ENCODE data around the gene LRRC3. TPM values are rescaled to one million over a fixed set of nuclear protein-coding genes. Genes with fewer than 3 reads are reported as not detected.

The LRRC3 gene
- polyA plus RNA-seq, 3 donors = 0.81 to 2.4 (median 2.1) TPM

DNA sequence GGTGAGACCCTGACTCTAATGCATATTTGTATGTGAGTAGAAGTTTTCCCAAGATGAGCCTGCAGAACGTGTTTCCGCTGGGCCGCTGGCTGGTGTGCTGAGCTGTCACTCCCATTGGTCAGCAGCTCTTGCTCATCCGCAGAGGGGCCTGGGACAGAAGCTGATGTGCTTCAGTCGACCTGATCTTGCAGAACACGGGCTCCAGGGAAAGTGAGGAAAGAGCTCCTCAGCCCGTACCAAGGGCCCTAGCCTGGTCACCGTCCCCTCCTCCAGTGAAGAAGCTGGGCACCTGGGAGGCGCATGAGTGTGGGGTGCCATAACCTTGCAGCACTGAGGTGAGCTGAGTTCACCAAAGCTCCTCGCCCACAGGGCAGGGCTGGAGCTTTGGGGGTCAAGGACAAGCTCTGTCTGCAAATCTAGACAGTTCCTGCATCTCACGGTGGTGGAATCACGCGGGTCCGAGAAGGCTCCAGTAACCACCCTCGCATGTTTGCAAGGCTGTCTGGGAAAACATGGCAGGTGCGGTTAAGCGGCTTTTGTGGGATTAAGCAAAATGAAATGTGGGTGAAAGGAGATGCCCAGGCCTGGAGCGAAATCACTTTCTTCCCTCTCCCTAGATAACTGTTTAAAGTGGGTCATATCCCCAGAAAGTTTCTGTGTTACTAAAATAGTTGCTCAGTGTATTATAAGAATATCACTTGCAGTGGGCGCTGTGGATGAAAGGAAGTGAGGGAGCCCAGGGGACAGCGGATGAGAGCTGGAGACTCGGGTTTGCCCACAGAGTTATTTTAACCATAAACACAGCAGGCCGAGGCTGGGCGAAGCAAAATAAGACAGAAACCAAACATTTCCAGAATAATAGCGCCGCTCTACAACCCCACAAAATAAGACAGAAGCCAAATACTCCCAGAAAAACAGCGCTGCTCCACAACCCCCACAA is 33.1 kb upstream of the LRRC3 start:
- whole genome bisulfite sequencing, 3 donors = 77 to 88% (median 83%) methylated on average over 25 of the region's 26 CpGs
- H3K27ac ChIP-seq (ENCODE audit: low read depth, low read length) = no peak overlapping the region

DNA sequence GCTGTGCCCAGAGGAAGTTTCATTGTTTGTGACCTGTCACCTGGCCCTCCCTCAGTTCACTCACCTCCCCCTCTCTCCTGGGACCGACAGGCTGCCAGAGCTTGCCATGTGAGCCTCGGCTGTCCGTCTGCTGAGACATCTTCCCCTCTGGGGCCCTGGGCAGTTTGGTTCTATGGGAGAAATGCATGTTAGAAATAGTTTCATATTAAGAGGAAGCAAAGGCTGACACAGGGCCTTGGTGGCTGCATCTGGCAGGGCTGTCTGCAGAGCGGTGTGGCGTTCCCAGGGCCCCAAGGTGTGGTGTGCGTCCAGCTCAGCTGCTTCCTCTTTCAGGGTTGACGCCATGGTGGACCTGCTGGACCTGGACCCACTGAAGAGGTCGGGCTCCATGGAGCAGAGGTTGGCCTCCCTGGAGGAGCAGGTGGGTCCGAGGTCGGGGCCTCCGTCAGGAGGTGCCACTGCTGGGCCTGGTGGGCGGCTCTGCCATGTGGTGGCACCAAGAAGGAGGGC is 31.9 kb upstream of the LRRC3 start:
- 64 to 79% (median 66%) methylated on average over 12 of the region's 12 CpGs for WGBS, 3 donors
- no peak overlapping the region for H3K27ac ChIP-seq (ENCODE audit: low read depth, low read length)

DNA sequence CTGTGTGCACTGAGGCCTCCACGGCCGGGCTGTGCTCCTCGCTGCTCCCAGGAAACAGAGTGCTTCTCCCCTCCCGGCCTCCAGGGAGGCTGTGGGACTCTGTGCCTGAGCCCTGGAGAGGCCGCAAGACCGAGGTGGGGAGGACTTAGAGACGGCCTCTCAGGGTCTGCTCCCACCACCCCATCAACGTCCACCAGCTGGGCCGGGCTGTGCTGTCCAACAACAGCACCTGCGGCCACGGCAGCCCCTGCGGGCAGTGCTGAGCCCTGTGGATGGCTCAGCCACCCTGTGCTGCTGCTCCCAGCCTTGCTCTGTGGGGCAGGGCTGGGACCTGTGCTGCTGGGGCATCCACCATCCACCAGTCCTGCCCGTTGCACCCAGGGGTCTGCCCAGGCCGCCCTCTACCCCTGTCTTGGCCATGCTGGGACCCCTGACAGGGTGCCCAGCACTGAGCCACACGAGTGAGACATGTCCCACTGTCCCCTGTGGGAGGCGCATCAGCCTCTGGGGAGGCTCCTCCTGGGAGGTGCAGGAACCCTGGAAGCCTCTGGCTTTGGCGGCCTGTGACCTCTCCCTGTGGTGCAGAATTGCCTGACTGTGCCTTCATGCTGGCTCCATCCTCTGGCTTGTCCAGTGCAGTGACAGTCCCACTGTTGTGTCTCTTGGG is 31.2 kb upstream of the LRRC3 start:
- WGBS, 3 donors = 71 to 91% (median 82%) methylated on average over 16 to 17 of the region's 17 CpGs
- H3K27ac ChIP-seq (ENCODE audit: low read depth, low read length) = no peak overlapping the region

DNA sequence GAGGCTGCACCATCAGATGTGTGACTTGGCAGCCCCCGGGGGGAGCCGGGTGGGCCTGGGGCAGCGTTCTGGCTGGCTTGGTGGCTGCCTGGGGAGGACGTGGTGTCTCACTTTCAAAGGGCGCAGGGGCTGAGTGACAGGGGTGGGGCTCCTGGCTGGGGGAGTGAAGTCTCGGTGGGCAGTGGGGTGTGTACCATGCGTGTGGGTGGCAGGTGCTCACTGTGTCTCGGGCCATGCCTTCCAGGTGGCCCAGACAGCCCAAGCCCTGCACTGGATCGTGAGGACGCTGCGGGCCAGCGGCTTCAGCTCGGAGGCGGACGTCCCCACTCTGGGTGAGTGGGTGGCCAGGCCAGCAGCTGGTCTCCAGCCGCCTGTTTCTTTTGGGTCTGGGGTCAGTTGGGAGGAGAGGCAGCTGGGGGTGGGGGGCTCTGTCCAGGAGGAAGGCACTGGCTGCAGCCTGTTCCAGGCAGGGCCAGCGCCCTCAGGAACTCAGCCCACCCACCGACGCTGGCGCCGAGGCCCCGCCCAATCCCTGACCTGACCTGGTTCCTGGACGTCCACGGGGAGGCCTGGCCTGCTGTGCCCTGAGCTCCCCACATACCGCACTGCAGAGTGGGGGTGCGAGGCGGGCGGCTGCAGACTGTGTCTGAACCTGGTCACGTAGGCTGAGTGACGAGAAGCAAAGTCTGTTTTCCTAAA is 30.6 kb upstream of the LRRC3 start:
- H3K27ac ChIP-seq (ENCODE audit: low read depth, low read length) = no peak overlapping the region
- WGBS, 3 donors = 70 to 72% (median 71%) methylated on average over 30 of the region's 30 CpGs

DNA sequence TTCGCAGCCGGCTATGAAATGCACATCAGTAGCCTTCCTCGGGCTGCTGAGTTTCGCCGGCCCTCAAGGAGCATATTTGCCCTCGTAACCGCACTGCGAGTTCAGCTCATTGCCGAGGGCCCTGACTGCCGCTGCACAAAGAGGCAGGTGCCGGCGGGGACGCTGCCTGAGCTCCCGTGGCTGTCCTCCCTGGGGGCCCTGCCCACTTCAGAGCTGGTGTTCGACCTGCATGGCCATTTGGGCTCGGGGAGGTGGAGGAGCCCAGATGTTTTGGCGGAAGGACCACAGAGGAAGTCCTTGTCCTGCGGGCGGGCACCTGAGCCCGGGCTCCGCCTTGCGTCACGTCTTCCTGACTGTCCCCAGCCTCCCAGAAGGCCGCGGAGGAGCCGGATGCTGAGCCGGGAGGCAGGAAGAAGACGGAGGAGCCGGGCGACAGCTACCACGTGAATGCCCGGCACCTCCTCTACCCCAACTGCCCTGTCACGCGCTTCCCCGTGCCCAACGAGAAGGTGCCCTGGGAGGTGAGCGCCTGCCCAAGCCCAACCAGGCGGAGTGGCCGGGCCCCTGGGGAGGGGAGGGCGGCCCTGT is 29.9 kb upstream of the LRRC3 start:
- WGBS, 3 donors = 61 to 66% (median 62%) methylated on average over 33 to 40 of the region's 40 CpGs
- H3K27ac ChIP-seq (ENCODE audit: low read depth, low read length) = no peak overlapping the region

DNA sequence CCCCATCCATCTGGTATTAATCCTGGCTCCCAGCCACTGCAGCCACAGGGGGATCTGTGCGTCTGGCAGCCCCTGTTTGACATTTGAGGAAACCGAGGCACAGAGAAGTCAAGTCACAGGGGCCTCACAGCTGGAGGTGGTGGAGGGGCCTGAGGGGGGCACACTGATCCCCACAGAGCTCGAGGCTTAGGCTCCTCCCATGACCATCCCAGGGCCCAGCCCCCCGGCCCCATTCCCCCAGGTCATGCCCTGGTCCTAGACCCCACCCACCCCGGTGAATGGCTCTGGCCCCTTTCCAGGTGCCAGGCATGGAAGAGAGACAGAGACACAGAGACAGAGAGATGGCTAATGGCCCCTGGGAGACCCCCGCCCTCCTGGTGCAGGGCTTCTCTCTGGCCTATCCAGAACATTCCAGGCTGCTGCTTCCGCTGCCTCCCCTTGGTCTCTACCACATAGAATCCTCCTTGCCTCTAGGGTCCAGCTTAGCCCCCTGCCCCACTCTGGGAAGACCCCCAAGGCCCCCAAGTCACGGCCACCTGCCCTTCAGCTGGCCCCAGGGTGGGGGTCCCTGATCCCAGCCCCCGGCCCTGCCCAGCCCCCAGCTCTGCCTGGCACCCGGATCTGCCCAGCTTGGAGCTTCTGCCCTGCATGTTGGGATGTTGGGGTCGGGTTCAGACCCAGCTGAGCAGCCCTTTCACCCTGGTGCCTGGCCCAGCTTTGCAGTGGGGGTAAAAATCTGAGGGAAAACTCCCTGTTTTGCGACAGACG is 29.2 kb upstream of the LRRC3 start:
- WGBS, 3 donors = 75 to 85% (median 81%) methylated on average over 12 to 13 of the region's 13 CpGs
- H3K27ac ChIP-seq (ENCODE audit: low read depth, low read length) = no peak overlapping the region

DNA sequence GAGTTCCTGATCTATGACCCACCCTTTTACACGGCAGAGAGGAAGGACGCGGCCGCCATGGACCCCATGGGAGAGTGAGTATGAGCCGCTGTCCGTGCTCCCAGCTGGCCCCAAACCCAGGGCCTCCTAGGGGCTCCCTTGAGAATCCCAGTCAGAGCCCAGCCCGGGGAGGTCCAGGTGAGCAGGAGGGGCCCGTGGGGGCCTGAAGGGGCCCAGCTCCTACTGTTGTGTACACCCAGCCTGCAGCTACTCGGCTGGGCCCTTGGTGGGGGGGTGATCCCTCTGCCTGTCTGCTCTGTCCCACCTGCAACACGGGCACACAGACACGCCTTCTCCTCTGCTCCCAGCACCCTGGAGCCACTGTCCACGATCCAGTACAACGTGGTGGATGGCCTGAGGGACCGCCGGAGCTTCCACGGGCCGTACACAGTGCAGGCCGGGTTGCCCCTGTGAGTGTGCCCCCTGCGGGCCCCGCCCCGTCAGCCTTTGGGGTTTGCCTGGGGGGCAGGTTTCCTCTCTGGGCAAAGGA is 28.6 kb upstream of the LRRC3 start:
- 73 to 80% (median 76%) methylated on average over 21 of the region's 21 CpGs for WGBS, 3 donors
- H3K27ac ChIP-seq (ENCODE audit: low read depth, low read length) = no peak overlapping the region

DNA sequence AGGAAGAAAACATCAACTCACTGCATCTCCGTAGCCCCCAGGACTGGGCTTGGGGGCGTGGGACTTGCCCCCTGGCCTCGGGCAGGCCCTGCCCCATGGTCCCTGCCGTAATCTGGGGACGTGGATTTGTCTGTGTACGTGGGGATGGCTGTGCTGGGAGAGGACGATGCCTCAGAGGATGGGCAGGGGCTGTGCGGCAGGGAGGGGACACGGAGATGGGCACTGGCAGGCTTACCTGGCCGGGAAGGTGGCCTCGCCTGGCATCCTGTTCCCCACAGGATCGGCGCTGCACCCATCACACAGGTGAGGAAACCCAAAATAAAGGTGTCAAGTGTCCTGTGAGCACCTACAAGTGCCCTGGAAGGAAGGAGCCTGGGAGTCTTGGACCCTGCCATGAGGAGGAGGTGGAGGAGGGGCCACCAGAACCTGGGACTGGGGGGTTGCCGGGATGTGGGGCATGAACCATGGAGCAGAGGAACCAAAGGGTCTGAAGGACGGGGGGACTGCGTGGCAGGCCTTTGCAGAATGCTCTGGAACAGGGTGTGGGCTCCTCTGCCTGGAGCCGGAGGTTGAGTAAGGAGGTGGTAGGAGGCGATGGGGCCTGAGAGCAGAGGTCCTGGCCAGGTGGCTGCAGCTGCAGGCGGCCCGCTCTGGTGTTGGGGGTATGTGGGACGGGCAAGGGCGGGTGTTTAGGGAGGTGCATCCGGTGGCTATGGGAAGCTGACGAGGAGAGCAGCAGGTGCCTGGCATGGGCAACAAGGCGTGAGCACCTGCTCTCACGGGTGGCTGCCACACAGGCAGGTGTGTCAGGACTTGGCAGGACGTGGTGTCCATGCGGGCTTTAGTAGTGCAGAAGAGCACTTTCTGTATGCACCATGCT is 27.8 kb upstream of the LRRC3 start:
- WGBS, 3 donors = 80 to 94% (median 92%) methylated on average over 28 of the region's 28 CpGs

DNA sequence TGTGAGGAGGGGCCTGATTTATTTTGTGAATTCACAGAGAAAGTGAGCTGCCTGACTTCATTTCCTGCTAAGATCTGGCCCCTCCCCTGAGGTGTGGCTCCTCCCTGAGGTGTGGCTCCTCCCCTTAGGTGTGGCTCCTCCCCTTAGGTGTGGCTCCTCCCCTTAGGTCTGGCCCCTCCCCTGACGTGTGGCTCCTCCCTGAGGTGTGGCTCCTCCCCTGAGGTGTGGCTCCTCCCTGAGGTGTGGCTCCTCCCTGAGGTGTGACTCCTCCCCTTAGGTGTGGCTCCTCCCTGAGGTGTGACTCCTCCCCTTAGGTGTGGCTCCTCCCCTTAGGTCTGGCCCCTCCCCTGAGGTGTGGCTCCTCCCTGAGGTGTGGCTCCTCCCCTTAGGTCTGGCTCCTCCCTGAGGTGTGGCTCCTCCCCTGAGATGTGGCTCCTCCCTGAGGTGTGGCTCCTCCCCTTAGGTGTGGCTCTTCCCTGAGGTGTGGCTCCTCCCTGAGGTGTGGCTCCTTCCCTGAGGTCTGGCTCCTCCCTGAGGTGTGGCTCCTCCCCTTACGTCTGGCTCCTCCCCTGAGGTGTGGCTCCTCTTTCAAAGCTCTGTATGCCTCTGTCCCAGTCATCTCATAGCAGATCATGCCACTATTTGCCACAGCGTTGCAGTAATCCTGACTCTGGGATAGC is 26.9 kb upstream of the LRRC3 start:
- no peak overlapping the region for H3K27ac ChIP-seq (ENCODE audit: low read depth, low read length)
- WGBS, 3 donors = 44 to 72% (median 66%) methylated on average over 3 of the region's 3 CpGs

More for the DNA sequence above, 27.8 kb upstream of the LRRC3 start:
- no peak overlapping the region for H3K27ac ChIP-seq (ENCODE audit: low read depth, low read length)

DNA sequence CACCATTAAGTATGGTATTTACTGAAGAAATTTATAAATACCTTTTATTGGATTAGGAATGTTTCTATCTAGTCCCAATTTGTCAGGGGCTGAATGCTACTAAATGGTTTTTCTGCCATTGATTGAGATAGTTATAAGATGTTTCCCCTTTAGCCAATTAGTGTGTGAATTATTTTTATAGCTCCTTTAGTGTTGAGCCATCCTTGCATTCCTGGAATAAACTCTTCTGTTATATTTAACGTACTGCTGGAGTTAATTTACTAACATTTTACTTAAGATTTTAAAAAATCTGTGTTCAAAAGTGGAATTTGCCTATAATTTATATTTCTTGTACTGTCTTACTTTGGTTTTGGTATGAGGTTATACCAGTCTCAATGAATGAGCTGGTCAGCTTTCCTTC is 25.4 kb upstream of the LRRC3 start:
- WGBS, 3 donors = 62 to 76% (median 72%) methylated on average over 1 of the region's 1 CpG
- no peak overlapping the region for H3K27ac ChIP-seq (ENCODE audit: low read depth, low read length)

DNA sequence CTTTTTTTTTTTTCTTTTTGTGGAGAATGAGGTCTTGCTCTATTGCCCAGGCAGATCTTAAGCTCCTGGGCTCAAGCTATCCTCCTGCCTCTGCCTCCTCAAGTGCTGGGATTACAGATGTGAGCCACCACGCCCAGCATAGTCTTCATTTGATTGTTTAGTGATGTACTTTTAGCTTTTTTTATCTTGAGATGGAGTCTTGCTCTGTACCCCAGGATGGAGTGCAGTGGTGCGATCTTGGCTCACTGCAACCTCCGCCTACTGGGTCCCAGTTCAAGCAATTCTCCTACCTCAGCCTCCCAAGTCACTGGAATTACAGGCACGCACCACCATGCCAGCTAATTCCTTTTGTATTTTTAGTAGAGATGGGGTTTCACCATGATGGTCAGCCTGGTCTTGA is 24.0 kb upstream of the LRRC3 start:
- no peak overlapping the region for H3K27ac ChIP-seq (ENCODE audit: low read depth, low read length)
- 82 to 91% (median 91%) methylated on average over 4 of the region's 4 CpGs for WGBS, 3 donors

DNA sequence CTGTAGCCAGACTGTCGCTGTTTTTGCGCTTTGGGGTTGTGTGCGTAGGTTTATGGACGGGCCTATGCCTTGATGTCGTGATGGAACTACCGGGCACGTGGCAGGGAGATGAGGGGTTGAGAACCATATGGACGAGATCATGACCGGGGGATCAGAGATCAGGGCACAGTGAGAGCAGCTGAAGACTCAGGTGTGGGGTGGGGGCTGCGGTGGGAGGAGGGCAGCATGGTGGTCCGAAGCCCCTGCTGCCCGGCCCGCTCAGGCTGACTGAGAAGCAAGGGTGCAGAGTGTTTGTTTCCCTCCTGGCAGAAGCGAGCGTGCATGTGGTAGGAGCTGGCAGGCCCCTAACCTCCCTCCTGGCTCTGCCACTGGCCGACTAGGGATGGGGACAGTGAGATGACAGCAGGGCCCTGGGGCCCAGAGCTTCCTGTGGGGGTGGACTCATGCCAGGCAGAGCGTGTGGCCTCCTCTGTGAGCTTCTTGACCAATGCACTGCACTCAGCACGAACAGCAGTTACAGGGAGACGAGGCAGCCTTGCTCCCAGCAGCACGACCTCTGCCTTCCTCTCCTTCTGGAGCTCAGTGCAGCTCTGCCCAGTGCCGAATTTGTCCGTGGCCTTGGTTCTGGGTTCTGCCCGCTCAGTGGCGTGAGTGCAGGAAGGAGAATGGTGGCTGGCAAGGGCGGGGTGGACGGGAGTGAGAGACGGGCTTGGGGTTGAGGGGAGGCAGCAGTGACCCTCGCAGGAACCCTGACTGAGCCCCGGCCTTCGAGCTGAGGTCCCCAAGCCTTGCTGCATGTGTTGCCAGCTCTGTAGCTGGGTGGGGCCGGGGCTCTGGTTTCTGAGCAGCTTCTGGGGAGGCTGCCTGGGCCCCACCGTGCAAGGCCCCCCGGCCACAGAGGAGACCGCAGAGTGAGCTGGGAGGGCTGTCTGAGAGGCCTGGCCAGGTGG is 22.2 kb upstream of the LRRC3 start:
- no peak overlapping the region for H3K27ac ChIP-seq (ENCODE audit: low read depth, low read length)
- 77 to 90% (median 83%) methylated on average over 33 to 34 of the region's 34 CpGs for WGBS, 3 donors

DNA sequence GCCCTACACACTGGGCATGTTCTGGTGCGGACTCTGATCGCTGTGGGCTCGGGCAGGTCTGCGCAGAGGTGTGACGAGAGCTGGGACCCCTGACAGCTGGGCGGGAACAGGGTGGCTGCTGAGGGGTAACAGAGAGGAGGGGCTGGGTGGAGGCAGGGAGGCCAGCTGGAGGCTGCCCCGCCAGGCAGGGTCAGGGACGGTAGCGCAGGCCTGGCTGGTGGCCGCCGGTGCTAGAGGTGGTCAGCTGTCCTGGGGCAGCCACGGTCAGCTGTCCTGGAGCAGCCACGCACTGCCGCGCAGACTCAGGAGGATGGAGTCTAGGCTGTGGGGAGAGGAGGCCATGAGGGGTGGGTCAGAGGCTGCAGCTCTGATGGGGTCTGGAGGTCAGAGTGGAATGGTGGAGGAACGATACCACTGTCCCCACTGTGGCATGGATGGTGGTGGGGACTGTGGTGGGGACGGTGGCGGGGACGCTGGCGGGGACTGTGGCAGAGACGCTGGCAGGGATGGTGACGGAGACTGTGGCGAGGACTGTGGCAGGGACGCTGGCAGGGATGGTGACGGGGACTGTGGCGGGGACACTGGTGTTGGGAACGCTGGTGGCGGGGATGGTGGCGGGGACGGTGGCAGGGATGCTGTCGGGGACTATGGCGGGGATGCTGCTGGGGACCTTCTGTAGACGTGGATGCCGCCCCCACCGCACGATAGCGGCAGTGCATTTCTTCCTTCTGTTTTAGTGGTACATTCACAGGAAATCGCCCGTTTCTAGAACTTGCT is 21.3 kb upstream of the LRRC3 start:
- 87 to 94% (median 93%) methylated on average over 34 to 39 of the region's 39 CpGs for WGBS, 3 donors
- H3K27ac ChIP-seq (ENCODE audit: low read depth, low read length) = no peak overlapping the region

DNA sequence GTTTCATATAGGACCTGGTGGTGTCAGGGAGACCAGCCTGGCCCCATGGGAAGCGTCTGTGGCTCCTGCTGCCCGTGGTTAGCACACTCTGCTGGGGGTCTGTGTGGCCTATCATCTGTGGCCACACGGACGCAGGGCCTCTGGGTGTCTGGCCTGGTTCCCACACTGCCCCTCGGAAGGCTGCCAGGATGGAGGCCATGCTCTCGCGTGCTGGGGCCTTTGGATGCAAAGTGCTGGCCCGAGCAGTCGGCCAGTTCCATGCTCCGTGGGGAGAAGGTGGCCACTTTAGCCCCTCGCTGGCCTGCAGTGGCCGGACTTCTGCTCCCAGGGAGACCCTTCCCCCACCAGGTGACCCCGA is 20.8 kb upstream of the LRRC3 start:
- WGBS, 3 donors = 75 to 84% (median 82%) methylated on average over 12 to 13 of the region's 13 CpGs
- no peak overlapping the region for H3K27ac ChIP-seq (ENCODE audit: low read depth, low read length)
